Neural progenitor cell (in vitro differentiated cells): ENCODE results near the gene MAGEC2. TPM values are rescaled to one million over a fixed set of nuclear protein-coding genes. Genes with fewer than 3 reads are reported as not detected.

Experiments
- DNase-seq: peaks from one replicate; pipeline ENCODE4 v3.0.0-alpha.2; 2016; ENCODE audit warnings: low spot score
- H2AFZ ChIP-seq: fragments of 200-600 bp; sonication (generic); replicated peaks from 2 replicates; pipeline ENCODE4 v1.6.1; 2016; ENCODE audit warnings: antibody characterized with exemption
- H3F3A ChIP-seq: fragments of 200-600 bp; sonication (generic); 2 replicates; pipeline ENCODE4 v1.6.1; 2016; ENCODE audit warnings: antibody characterized with exemption, low read depth
- H3K27ac ChIP-seq: fragments of 200-600 bp; sonication (generic); 2 replicates; pipeline ENCODE4 v1.5.1; 2016; ENCODE audit warnings: mild to moderate bottlenecking
- H3K27me3 ChIP-seq: fragments of 200-600 bp; sonication (generic); 2 replicates; pipeline ENCODE4 v1.6.1; 2016; ENCODE audit warnings: mild to moderate bottlenecking, moderate library complexity
- H3K36me3 ChIP-seq: fragments of 200-600 bp; sonication (generic); 2 replicates; pipeline ENCODE4 v1.5.1; 2016
- H3K4me1 ChIP-seq: fragments of 200-600 bp; sonication (generic); 2 replicates; pipeline ENCODE4 v1.6.1; 2016; ENCODE audit warnings: mixed run types
- H3K4me2 ChIP-seq: fragments of 200-600 bp; sonication (generic); 2 replicates; pipeline ENCODE4 v1.6.1; 2016
- H3K4me3 ChIP-seq: fragments of 200-600 bp; sonication (generic); 2 replicates; pipeline ENCODE4 v1.5.1; 2016
- H3K79me2 ChIP-seq: fragments of 200-600 bp; sonication (generic); 2 replicates; pipeline ENCODE4 v1.6.1; 2016; ENCODE audit warnings: low read depth
- H3K9ac ChIP-seq: fragments of 200-600 bp; sonication (generic); 2 replicates; pipeline ENCODE4 v1.6.1; 2016
- H3K9me3 ChIP-seq: fragments of 200-600 bp; sonication (generic); 2 replicates; pipeline ENCODE4 v1.5.1; 2016; ENCODE audit warnings: low read depth
- H4K20me1 ChIP-seq: fragments of 200-600 bp; sonication (generic); 2 replicates; pipeline ENCODE4 v1.6.1; 2016; ENCODE audit warnings: low read depth
- H3K27ac Mint-ChIP-seq: 3 replicates; pipeline ENCODE4 v1.8.0; 2021; ENCODE audit warnings: mixed read lengths
- H3K27me3 Mint-ChIP-seq: 2 replicates; pipeline ENCODE4 v1.8.0; 2022; ENCODE audit warnings: low read depth, mild to moderate bottlenecking, inconsistent platforms, moderate library complexity, mixed read lengths; ENCODE audit not compliant: insufficient read depth
- H3K36me3 Mint-ChIP-seq: 3 replicates; pipeline ENCODE4 v1.8.0; 2021; ENCODE audit warnings: mixed read lengths
- H3K4me1 Mint-ChIP-seq: 3 replicates; pipeline ENCODE4 v1.8.0; 2021; ENCODE audit warnings: mixed read lengths
- H3K4me3 Mint-ChIP-seq: 3 replicates; pipeline ENCODE4 v1.8.0; 2021; ENCODE audit warnings: mild to moderate bottlenecking, moderate library complexity, mixed read lengths
- H3K9me3 Mint-ChIP-seq: 3 replicates; pipeline ENCODE4 v1.8.0; 2020; ENCODE audit warnings: mixed read lengths
- CTCF ChIP-seq: fragments of 200-600 bp; sonication (generic); IDR thresholded peaks from 2 replicates; pipeline ENCODE4 v1.5.1; 2017; ENCODE audit warnings: antibody characterized with exemption, mild to moderate bottlenecking
- EZH2 ChIP-seq: fragments of 200-600 bp; sonication (generic); IDR thresholded peaks from 2 replicates; pipeline ENCODE4 v1.6.1; 2017; ENCODE audit warnings: antibody characterized with exemption, mild to moderate bottlenecking, moderate library complexity
- EZH2phosphoT487 ChIP-seq: fragments of 200-600 bp; sonication (generic); IDR thresholded peaks from 2 replicates; pipeline ENCODE4 v1.6.1; 2017; ENCODE audit warnings: antibody characterized with exemption
- total RNA-seq: library from RNA; depleted of rRNA; stranded (reverse); fragments of >200 nt; gene quantifications from 2 replicates; pipeline ENCODE4 v1.2.3, GENCODE V29; 2015; ENCODE audit warnings: low replicate concordance

The MAGEC2 gene
- total RNA-seq, 1 donor from 2014 or later, result not detected

- no peak for DNase-seq
- H3K4me1 Mint-ChIP-seq, result no peaks in the 10 kb centered on the region
- no peaks in the 10 kb centered on the region for H3K79me2 ChIP-seq
- no peaks in the 10 kb centered on the region for H3K4me1 ChIP-seq
- no peak for TF ChIP-seq CTCF
- no peak for TF ChIP-seq EZH2
- no peak for TF ChIP-seq EZH2phosphoT487
- H3K4me3 Mint-ChIP-seq, result no peak overlapping the region
- H2AFZ ChIP-seq, result no peak overlapping the region
- H3K4me3 ChIP-seq, result no peak overlapping the region
- H3F3A ChIP-seq, result no peaks in the 10 kb centered on the region
- H3K27me3 ChIP-seq, result no peaks in the 10 kb centered on the region
- H3K27me3 Mint-ChIP-seq, result no peaks in the 10 kb centered on the region
- H3K4me2 ChIP-seq, result no peak overlapping the region
- peaks cover 3% of the 10 kb centered on the region for H3K9me3 ChIP-seq
- peaks cover 6% of the 10 kb centered on the region for H3K9me3 Mint-ChIP-seq
- no peaks in the 10 kb centered on the region for H3K36me3 Mint-ChIP-seq
- H3K9ac ChIP-seq, result no peak overlapping the region
- no peak overlapping the region for H3K27ac Mint-ChIP-seq
- H4K20me1 ChIP-seq, result no peaks in the 10 kb centered on the region
- H3K27ac ChIP-seq, result no peak overlapping the region
- H3K36me3 ChIP-seq, result no peaks in the 10 kb centered on the region
Measured at GRCh38 chrX:142186103-142186502, 19.0 kb downstream of the MAGEC2 start.

GRCh38 chrX:142184756-142185602 is 20.1 kb downstream of the MAGEC2 start:
- H3K27me3 ChIP-seq, result no peaks in the 10 kb centered on the region
- no peak overlapping the region for H3K27ac ChIP-seq
- peaks cover 9% of the 10 kb centered on the region for H3K9me3 Mint-ChIP-seq
- TF ChIP-seq EZH2phosphoT487, result no peak
- TF ChIP-seq CTCF, result no peak
- TF ChIP-seq EZH2, result no peak
- no peak overlapping the region for H3K4me2 ChIP-seq
- H3K4me3 ChIP-seq, result no peak overlapping the region
- no peak overlapping the region for H3K9ac ChIP-seq
- H3K36me3 Mint-ChIP-seq, result no peaks in the 10 kb centered on the region
- H4K20me1 ChIP-seq, result no peaks in the 10 kb centered on the region
- no peaks in the 10 kb centered on the region for H3F3A ChIP-seq
- no peak for DNase-seq
- peaks cover 8% of the 10 kb centered on the region for H3K9me3 ChIP-seq
- H3K4me1 Mint-ChIP-seq, result no peaks in the 10 kb centered on the region
- no peaks in the 10 kb centered on the region for H3K79me2 ChIP-seq
- no peak overlapping the region for H3K27ac Mint-ChIP-seq
- no peak overlapping the region for H3K4me3 Mint-ChIP-seq
- H2AFZ ChIP-seq, result no peak overlapping the region
- H3K36me3 ChIP-seq, result no peaks in the 10 kb centered on the region
- no peaks in the 10 kb centered on the region for H3K27me3 Mint-ChIP-seq
- no peaks in the 10 kb centered on the region for H3K4me1 ChIP-seq

GRCh38 chrX:142156567-142156966 is 48.5 kb downstream of the MAGEC2 start:
- Mint-ChIP-seq H3K27ac (no peak overlapping the region), H3K36me3 (no peaks in the 10 kb centered on the region), H3K27me3 (no peaks in the 10 kb centered on the region), H3K4me1 (no peaks in the 10 kb centered on the region), H3K9me3 (no peaks in the 10 kb centered on the region), H3K4me3 (no peak overlapping the region)
- H3K9me3 ChIP-seq, result no peaks in the 10 kb centered on the region
- no peaks in the 10 kb centered on the region for H4K20me1 ChIP-seq
- H2AFZ ChIP-seq, result peak overlapping the region; percentile 34
- peak; percentile 28 for DNase-seq
- no peak for TF ChIP-seq EZH2
- no peak for TF ChIP-seq CTCF
- no peak for TF ChIP-seq EZH2phosphoT487
- H3F3A ChIP-seq, result no peaks in the 10 kb centered on the region
- no peaks in the 10 kb centered on the region for H3K36me3 ChIP-seq
- no peaks in the 10 kb centered on the region for H3K4me1 ChIP-seq
- H3K9ac ChIP-seq, result no peak overlapping the region
- no peaks in the 10 kb centered on the region for H3K27me3 ChIP-seq
- H3K79me2 ChIP-seq, result no peaks in the 10 kb centered on the region
- no peak overlapping the region for H3K4me3 ChIP-seq
- H3K27ac ChIP-seq, result no peak overlapping the region
- H3K4me2 ChIP-seq, result no peak overlapping the region
